Activated naive CD4-positive, alpha-beta T cell treated with anti-CD3 and anti-CD28 coated beads, Interleukin-2, amount 10 ng/mL, durations not matched to agents 7 days and 5 days (primary cell): ENCODE results near the gene RNGTT.

Source experiments
- CTCF ChIA-PET: fragments of 350-600 bp; sonication (Branson Sonifier 250); formaldehyde crosslinking; loops from one replicate; lab custom pipeline; 2021; ENCODE audit warnings: antibody characterized with exemption; lab: Charles Lee
- DNase-seq: peaks from one replicate; pipeline ENCODE4 v3.0.0-alpha.2; 2020
- H3K27ac Mint-ChIP-seq: one replicate; pipeline ENCODE4 v1.8.0; 2021; ENCODE audit warnings: mild to moderate bottlenecking, moderate library complexity, mixed read lengths
- H3K27me3 Mint-ChIP-seq: one replicate; pipeline ENCODE4 v1.8.0; 2021; ENCODE audit warnings: mild to moderate bottlenecking, mixed read lengths
- H3K36me3 Mint-ChIP-seq: one replicate; pipeline ENCODE4 v1.8.0; 2021; ENCODE audit warnings: mixed read lengths
- H3K4me1 Mint-ChIP-seq: one replicate; pipeline ENCODE4 v1.8.0; 2021; ENCODE audit warnings: mixed read lengths
- H3K4me3 Mint-ChIP-seq: one replicate; pipeline ENCODE4 v1.8.0; 2021; ENCODE audit warnings: mild to moderate bottlenecking, moderate library complexity, mixed read lengths
- H3K9me3 Mint-ChIP-seq: one replicate; pipeline ENCODE4 v1.8.0; 2021; ENCODE audit warnings: mixed read lengths

RNGTT gene

GRCh38 chr6:88708197-88708744 lies 255.1 kb downstream of the RNGTT start:
- Mint-ChIP-seq H3K27me3 (no peaks in the 10 kb centered on the region), H3K9me3 (no peaks in the 10 kb centered on the region), H3K4me1 (no peaks in the 10 kb centered on the region), H3K27ac (no peak overlapping the region), H3K36me3 (peaks cover under 1% of the 10 kb centered on the region), H3K4me3 (no peak overlapping the region)
- CTCF ChIA-PET = no interaction called here
- DNase-seq = no peak

DNA sequence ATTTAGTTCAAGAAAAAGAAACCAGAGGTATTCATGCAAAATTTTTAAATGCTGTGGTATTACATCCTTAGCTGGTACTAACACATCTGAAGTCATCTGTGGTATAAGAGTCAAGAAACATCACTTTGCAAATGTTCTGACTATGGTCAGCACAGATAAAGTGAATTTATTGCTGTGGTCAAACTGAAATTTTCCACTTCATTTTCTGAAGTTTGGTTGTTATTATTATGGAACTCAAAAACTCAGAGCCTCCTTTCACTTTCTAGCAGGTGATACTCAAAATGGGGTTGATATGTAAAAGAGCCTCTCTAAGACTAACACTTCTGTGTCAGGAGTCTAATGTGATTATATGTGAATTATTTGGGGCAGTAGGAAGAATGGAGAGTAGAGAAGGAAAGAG lies 257.8 kb downstream of the RNGTT start:
- DNase-seq = no peak
- H3K9me3 Mint-ChIP-seq = no peaks in the 10 kb centered on the region
- H3K27ac Mint-ChIP-seq = no peak overlapping the region
- H3K36me3 Mint-ChIP-seq = peaks cover 2% of the 10 kb centered on the region
- H3K4me1 Mint-ChIP-seq = no peaks in the 10 kb centered on the region
- CTCF ChIA-PET = no interaction called here
- H3K27me3 Mint-ChIP-seq = no peaks in the 10 kb centered on the region
- H3K4me3 Mint-ChIP-seq = no peak overlapping the region

DNA sequence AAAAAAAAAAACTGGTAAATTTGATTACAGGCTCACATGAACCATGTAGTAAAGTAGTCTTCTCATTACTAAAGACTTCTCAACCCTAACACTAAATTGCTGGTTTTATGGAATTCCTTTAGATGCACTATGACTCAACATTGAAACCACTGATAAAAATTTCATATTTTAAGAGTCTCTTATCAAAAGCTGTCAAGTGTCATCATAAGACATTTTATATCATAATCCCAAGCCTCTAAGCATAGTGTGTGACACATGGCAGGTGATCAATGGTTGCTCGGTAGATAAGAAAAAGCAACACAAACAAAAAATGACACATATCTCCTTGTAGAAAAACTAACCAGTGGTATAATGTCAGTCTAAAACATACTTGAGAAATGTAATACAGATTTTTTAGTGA lies 258.4 kb downstream of the RNGTT start:
- no peaks in the 10 kb centered on the region for H3K9me3 Mint-ChIP-seq
- DNase-seq = no peak
- no peak overlapping the region for H3K27ac Mint-ChIP-seq
- no peaks in the 10 kb centered on the region for H3K27me3 Mint-ChIP-seq
- no peak overlapping the region for H3K4me3 Mint-ChIP-seq
- CTCF ChIA-PET = no interaction called here
- peaks cover 2% of the 10 kb centered on the region for H3K36me3 Mint-ChIP-seq
- H3K4me1 Mint-ChIP-seq = no peaks in the 10 kb centered on the region

GRCh38 chr6:88702956-88703556 lies 260.4 kb downstream of the RNGTT start:
- no peaks in the 10 kb centered on the region for H3K9me3 Mint-ChIP-seq
- H3K4me1 Mint-ChIP-seq = no peaks in the 10 kb centered on the region
- no peak overlapping the region for H3K4me3 Mint-ChIP-seq
- CTCF ChIA-PET = no interaction called here
- H3K27me3 Mint-ChIP-seq = no peaks in the 10 kb centered on the region
- DNase-seq = no peak
- H3K36me3 Mint-ChIP-seq = peaks cover 2% of the 10 kb centered on the region
- no peak overlapping the region for H3K27ac Mint-ChIP-seq

DNA sequence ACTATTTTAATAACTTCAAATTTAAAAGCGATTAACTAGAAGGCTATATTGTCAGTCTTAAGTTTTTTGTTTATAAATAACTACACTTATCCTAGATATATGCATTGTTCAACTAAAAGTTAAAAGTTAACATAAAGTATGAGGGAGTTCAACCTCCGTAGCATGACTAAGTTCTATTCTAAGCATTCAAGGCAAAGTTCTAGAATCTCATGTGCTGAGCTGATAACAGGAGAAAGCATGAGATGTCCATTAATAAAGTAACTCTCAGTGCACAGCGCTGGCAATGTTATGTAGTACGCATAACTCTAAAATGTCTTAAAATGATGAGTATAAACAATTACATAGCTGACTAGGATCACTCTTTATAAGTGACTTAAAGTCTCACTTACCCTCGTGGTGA lies 264.8 kb downstream of the RNGTT start:
- Mint-ChIP-seq H3K36me3 (peaks cover 11% of the 10 kb centered on the region), H3K27me3 (no peaks in the 10 kb centered on the region), H3K27ac (no peak overlapping the region), H3K4me3 (no peak overlapping the region), H3K4me1 (no peaks in the 10 kb centered on the region), H3K9me3 (no peaks in the 10 kb centered on the region)
- no peak for DNase-seq
- CTCF ChIA-PET = no interaction called here

DNA sequence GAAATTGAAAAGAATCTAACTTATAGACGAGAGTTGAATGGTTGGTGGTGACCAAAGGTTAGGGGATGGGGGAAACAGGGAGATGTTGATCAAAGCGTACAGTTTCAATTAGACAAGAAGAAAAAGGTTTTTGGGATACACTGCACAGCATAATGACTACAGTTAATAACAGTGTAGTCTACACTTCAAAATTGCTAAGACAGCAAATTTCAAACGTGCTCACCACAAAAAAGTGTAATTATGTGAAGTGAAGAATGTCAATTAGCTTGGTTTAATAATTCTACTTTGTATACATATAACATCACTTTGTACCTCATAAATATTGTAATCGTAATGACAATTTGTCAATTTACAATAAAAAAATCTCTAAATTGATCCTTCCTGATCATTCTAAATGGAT lies 267.5 kb downstream of the RNGTT start:
- DNase-seq = no peak
- Mint-ChIP-seq H3K36me3 (peaks cover 13% of the 10 kb centered on the region), H3K27ac (no peak overlapping the region), H3K9me3 (no peaks in the 10 kb centered on the region), H3K4me1 (no peaks in the 10 kb centered on the region), H3K4me3 (no peak overlapping the region), H3K27me3 (no peaks in the 10 kb centered on the region)
- CTCF ChIA-PET = no interaction called here

DNA sequence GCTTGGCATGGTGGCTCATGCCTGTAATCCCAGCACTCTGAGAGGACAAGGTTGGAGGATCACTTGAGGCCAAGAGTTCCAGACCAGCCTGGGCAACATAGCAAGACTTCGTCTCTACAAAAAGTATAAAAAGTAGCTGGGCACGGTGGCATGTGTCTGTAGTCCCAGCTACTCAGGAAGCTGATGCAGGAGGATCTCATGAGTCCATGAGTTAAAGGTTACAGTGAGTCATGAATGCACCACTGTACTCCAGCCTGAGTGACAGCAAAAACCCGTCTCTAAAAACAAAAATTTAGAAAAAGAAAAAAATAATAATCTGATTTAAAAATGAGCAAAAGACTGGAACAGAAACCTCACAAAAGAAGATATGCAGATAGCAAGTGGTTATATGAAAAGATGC lies 279.7 kb downstream of the RNGTT start:
- Mint-ChIP-seq H3K4me3 (no peak overlapping the region), H3K9me3 (peaks cover 3% of the 10 kb centered on the region)
- CTCF ChIA-PET = interaction anchor here (0.6 kb wide), 1 partner anchor 216 kb away, joined by 4 read pairs; no protein-coding TSS in a partner anchor

DNA sequence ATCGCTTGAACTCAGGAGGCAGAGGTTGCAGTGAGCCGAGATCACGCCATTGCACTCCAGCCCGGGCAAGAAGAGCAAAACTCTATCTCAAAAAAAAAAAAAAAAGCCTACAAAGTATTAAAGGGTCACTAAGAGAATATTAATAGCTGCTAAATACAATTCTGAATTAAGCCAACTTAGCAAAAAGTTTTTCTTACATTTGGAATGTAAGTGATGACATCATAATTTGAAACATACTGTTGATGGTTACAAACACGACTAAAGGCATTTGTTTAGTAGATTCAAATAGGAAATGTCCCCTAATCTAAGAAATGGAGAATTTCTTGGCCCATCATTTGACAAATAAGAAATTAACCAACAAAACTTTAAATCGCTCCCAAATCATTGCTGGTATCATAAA lies 282.8 kb downstream of the RNGTT start:
- DNase-seq = no peak
- Mint-ChIP-seq H3K9me3 (no peaks in the 10 kb centered on the region), H3K27me3 (no peaks in the 10 kb centered on the region), H3K4me1 (no peaks in the 10 kb centered on the region), H3K4me3 (no peak overlapping the region), H3K27ac (no peak overlapping the region), H3K36me3 (peaks cover 9% of the 10 kb centered on the region)
- CTCF ChIA-PET = no interaction called here

More for the DNA sequence above, 279.7 kb downstream of the RNGTT start:
- Mint-ChIP-seq H3K36me3 (peaks cover 9% of the 10 kb centered on the region), H3K27ac (no peak overlapping the region), H3K27me3 (no peaks in the 10 kb centered on the region), H3K4me1 (no peaks in the 10 kb centered on the region)
- no peak for DNase-seq

- CTCF ChIA-PET = no interaction called here
- H3K27me3 Mint-ChIP-seq = no peaks in the 10 kb centered on the region
- H3K27ac Mint-ChIP-seq = no peak overlapping the region
- H3K4me3 Mint-ChIP-seq = no peak overlapping the region
- H3K9me3 Mint-ChIP-seq = no peaks in the 10 kb centered on the region
- DNase-seq = no peak
- H3K36me3 Mint-ChIP-seq = peaks cover 9% of the 10 kb centered on the region
- no peaks in the 10 kb centered on the region for H3K4me1 Mint-ChIP-seq
Measured at GRCh38 chr6:88679841-88680240, 283.6 kb downstream of the RNGTT start.

- no peaks in the 10 kb centered on the region for H3K9me3 Mint-ChIP-seq
- peaks cover 9% of the 10 kb centered on the region for H3K36me3 Mint-ChIP-seq
- CTCF ChIA-PET = no interaction called here
- H3K27ac Mint-ChIP-seq = no peak overlapping the region
- no peaks in the 10 kb centered on the region for H3K27me3 Mint-ChIP-seq
- no peak for DNase-seq
- no peak overlapping the region for H3K4me3 Mint-ChIP-seq
- H3K4me1 Mint-ChIP-seq = no peaks in the 10 kb centered on the region
Measured at GRCh38 chr6:88677356-88677755, 286.1 kb downstream of the RNGTT start.

DNA sequence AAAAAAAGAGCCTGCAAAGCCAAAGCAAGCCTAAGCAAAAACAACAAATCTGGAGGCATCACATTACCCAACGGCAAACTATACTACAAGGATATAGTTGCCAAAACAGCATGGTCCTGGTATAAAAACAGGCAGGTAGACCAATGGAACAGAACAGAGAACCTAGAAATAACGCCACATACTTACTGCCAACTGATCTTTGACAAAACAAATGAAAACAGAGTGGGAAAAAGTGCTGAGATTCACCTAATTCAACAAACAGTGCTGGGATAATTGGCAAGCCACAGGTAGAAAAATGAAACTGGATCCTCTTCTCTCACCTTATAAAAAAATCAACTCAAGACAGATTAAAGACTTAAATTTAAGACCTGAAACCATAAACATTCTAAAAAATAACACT lies 291.8 kb downstream of the RNGTT start:
- Mint-ChIP-seq H3K27ac (no peak overlapping the region), H3K36me3 (peaks cover 22% of the 10 kb centered on the region), H3K9me3 (peaks cover 31% of the 10 kb centered on the region), H3K4me3 (no peak overlapping the region), H3K4me1 (no peaks in the 10 kb centered on the region), H3K27me3 (no peaks in the 10 kb centered on the region)
- CTCF ChIA-PET = no interaction called here
- DNase-seq = no peak

GRCh38 chr6:88670369-88670768 lies 293.0 kb downstream of the RNGTT start:
- peaks cover 31% of the 10 kb centered on the region for H3K9me3 Mint-ChIP-seq
- no peak overlapping the region for H3K4me3 Mint-ChIP-seq
- H3K4me1 Mint-ChIP-seq = no peaks in the 10 kb centered on the region
- no peak overlapping the region for H3K27ac Mint-ChIP-seq
- peaks cover 24% of the 10 kb centered on the region for H3K36me3 Mint-ChIP-seq
- no peaks in the 10 kb centered on the region for H3K27me3 Mint-ChIP-seq
- CTCF ChIA-PET = no interaction called here
- DNase-seq = no peak

GRCh38 chr6:88669475-88669874 lies 293.9 kb downstream of the RNGTT start:
- no peak for DNase-seq
- Mint-ChIP-seq H3K36me3 (peaks cover 24% of the 10 kb centered on the region), H3K4me1 (no peaks in the 10 kb centered on the region), H3K9me3 (peaks cover 31% of the 10 kb centered on the region), H3K4me3 (no peak overlapping the region), H3K27ac (no peak overlapping the region), H3K27me3 (no peaks in the 10 kb centered on the region)
- CTCF ChIA-PET = no interaction called here

DNA sequence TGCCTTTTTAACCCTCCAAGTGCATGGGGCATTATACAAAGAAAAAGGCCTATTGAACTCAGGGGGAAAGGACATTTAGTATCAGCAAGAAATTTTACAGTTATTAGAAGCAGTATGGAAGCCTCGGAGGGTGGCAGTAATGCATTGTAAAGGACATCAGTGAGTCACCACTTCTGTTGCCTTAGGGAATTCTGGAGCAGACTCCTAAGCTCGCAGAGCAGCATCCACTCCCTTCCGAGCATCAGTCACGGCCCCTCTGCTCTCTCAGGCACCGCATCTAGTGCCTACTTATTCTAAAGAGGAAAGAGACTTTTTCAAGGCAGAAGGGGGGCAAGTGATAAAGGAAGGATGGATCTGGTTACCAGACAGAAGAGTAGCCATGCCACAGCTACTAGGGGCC lies 296.5 kb downstream of the RNGTT start:
- H3K4me3 Mint-ChIP-seq = no peak overlapping the region
- H3K27ac Mint-ChIP-seq = no peak overlapping the region
- H3K9me3 Mint-ChIP-seq = peaks cover 37% of the 10 kb centered on the region
- DNase-seq = no peak
- peaks cover 30% of the 10 kb centered on the region for H3K36me3 Mint-ChIP-seq
- no peaks in the 10 kb centered on the region for H3K4me1 Mint-ChIP-seq
- CTCF ChIA-PET = no interaction called here
- H3K27me3 Mint-ChIP-seq = no peaks in the 10 kb centered on the region

DNA sequence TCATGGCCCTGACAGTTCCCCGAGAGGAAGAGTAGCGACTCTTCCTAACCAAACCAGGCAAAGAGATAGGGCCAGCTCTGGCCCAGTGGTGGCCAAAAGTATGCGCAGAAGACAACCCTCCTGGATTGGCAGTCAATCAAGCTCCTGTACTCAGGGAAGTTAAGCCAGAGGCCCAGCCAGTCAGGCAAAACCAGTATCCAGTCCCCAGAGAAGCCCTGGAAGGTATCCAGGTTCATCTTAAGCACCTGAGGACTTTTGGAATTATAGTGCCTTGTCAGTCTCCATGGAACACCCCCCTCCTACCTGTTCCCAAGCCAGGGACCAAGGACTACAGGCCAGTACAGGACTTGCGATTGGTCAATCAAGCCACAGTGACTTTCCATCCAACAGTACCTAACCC lies 298.3 kb downstream of the RNGTT start:
- Mint-ChIP-seq H3K4me1 (no peaks in the 10 kb centered on the region), H3K36me3 (peaks cover 24% of the 10 kb centered on the region), H3K27me3 (no peaks in the 10 kb centered on the region), H3K4me3 (no peak overlapping the region), H3K27ac (no peak overlapping the region), H3K9me3 (peaks cover 29% of the 10 kb centered on the region)
- no peak for DNase-seq
- CTCF ChIA-PET = no interaction called here
